Parietal lobe (tissue), 1 donor: ENCODE results near the gene RHOA. TPM values are rescaled to one million over a fixed set of nuclear protein-coding genes. Genes with fewer than 3 reads are reported as not detected.

ENCODE experiments used
- total RNA-seq: library from RNA; depleted of rRNA; stranded (reverse); fragments of >200 nt; gene quantifications from one replicate; pipeline ENCODE4 v1.2.3, GENCODE V29; 2014

The RHOA gene
- total RNA-seq: 111 TPM

GRCh38 chr3:49411968-49412631 lies at the start of gene RHOA, which contains the start of gene TCTA:
TSS of gene RHOA (minus strand) at chr3:49411976. CDS start at chr3:49375589, 36,387 bp downstream.
TSS of gene TCTA (plus strand) at chr3:49412423. CDS start at chr3:49412427, 4 bp downstream.

GRCh38 chr3:49422379-49423248 lies 10.8 kb upstream of the RHOA start, which contains the start of gene AMT:
TSS of gene AMT (minus strand) at chr3:49422473. CDS start at chr3:49422450, 23 bp downstream.

GRCh38 chr3:49358217-49358883 lies 53.4 kb downstream of the RHOA start, which contains the start of gene GPX1:
TSS of gene GPX1 (minus strand) at chr3:49358353. CDS start at chr3:49358278, 75 bp downstream.

GRCh38 chr3:49339941-49340800 lies 71.6 kb downstream of the RHOA start, which contains the start of gene USP4:
TSS of gene USP4 (minus strand) at chr3:49340053. CDS start at chr3:49340024, 29 bp downstream.

Other genes starting within 250 kb of the RHOA start
- gene CCDC71, start 245.6 kb downstream of the RHOA start, total RNA-seq: 24.7 TPM
- 11.0 TPM for gene KLHDC8B, start 240.4 kb downstream of the RHOA start, total RNA-seq
- gene C3orf62, start 134.7 kb downstream of the RHOA start, total RNA-seq: 8.5 TPM
- 48.8 TPM for gene USP4, start 71.9 kb downstream of the RHOA start, total RNA-seq
- 62.0 TPM for gene GPX1, start 53.6 kb downstream of the RHOA start, total RNA-seq
- 14.7 TPM for gene TCTA, start 447 bp upstream of the RHOA start, total RNA-seq
- gene AMT, start 10.5 kb upstream of the RHOA start, total RNA-seq: 2.5 TPM
- 14.7 TPM for gene NICN1, start 17.3 kb upstream of the RHOA start, total RNA-seq
- 30.7 TPM for gene DAG1, start 58.3 kb upstream of the RHOA start, total RNA-seq
- gene BSN, start 142.5 kb upstream of the RHOA start, total RNA-seq: 23.5 TPM